ENCODE results near the gene CCDC15. TPM values are rescaled to one million over a fixed set of nuclear protein-coding genes. Genes with fewer than 3 reads are reported as not detected.

CCDC15 gene
- total and polyA plus RNA-seq, 2 donors (not counting 1 experiment from before 2014, with no cell fraction given): 0.31 to 1.8 TPM

DNA sequence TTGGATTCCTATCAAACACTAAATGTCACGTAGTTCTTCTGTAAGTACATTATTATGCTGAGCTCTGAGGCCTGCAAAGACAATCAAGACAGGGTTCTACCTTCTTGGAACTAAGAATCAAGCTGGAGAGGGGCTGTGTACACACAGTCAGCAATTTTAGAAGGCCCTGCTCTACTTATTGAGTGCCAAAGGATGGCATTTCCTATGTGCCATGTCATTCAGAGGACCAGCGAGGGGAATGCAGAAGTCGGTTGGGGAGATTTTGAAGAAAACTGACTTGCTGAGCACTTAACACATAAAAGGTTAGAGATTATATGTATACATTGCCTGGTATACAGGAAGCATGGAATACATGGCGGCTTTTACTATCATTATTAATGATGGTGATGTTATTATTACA lies 114.4 kb downstream of the CCDC15 start:
- Mint-ChIP-seq H3K9me3 (ENCODE audit: insufficient read depth) (no peaks in the 10 kb centered on the region), H3K4me1 (peaks cover 55% of the 10 kb centered on the region), H3K27ac (peak overlapping the region; percentile 5), H3K27me3 (no peaks in the 10 kb centered on the region), H3K4me3 (no peak overlapping the region)
- no peak overlapping the region for H2AFZ ChIP-seq (ENCODE audit: insufficient read depth, low read depth, low read length, poor library complexity, severe bottlenecking)
- H3K36me3 ChIP-seq (replicated peaks in 1 of 2; ENCODE audit: control extremely low read depth in 1 of 2, control insufficient read depth in 1 of 2, extremely low read depth in 1 of 2, insufficient read depth in 2 of 2, low read length in 1 of 2): no peaks in the 10 kb centered on the region
- ATAC-seq (ENCODE audit: low read depth) (no peak), DNase-seq (no peak)
- no peak for TF ChIP-seq EZH2 (IDR thresholded peaks at IDR 0.05; ENCODE audit: borderline replicate concordance, insufficient read depth, low read depth, low read length, poor library complexity, severe bottlenecking)
- no peak for TF ChIP-seq CTCF (IDR thresholded peaks at IDR 0.05)
- no peaks in the 10 kb centered on the region for H4K20me1 ChIP-seq (ENCODE audit: control insufficient read depth, insufficient read depth, low read length, poor library complexity, severe bottlenecking)
- peaks cover 0 to 13% (median 4%) of the 10 kb centered on the region in 4 experiments for H3K27me3 ChIP-seq (replicated peaks in 1 of 4; ENCODE audit: control extremely low read depth in 1 of 4, control insufficient read depth in 3 of 4, insufficient read depth in 4 of 4, low read length in 3 of 4)
- H3K4me1 ChIP-seq (ENCODE audit: control insufficient read depth in 2 of 2, insufficient read depth in 2 of 2, low read length in 2 of 2): peaks cover 43 to 51% of the 10 kb centered on the region in 2 donors
- no peak overlapping the region for H3K4me2 ChIP-seq (replicated peaks; ENCODE audit: low read depth, low read length, poor library complexity, severe bottlenecking)
- H3K4me3 ChIP-seq (ENCODE audit: control extremely low read depth in 1 of 5, extremely low read depth in 1 of 5, insufficient read depth in 1 of 5, low read depth in 2 of 5, low read length in 4 of 5): no peak overlapping the region
- no peaks in the 10 kb centered on the region for H3K79me2 ChIP-seq (ENCODE audit: control insufficient read depth, insufficient read depth, low read length)
- intact Hi-C loops (cut with micrococcal nuclease): no loop called here
- 78% methylated on average over 1 of the region's 4 CpGs for WGBS (ENCODE audit: insufficient coverage)
- POLR2A ChIA-PET: no interaction called here
- H3K9ac ChIP-seq (ENCODE audit: low read length): no peak overlapping the region
- CTCF ChIA-PET: interaction anchor here (1.1 kb wide), 1 partner anchor 60 kb away, joined by 3 read pairs; no protein-coding TSS in a partner anchor
- peaks cover 0 to 14% (median 0%) of the 10 kb centered on the region in 3 donors for H3K9me3 ChIP-seq (ENCODE audit: control extremely low read depth in 1 of 3, control insufficient read depth in 2 of 3, insufficient read depth in 1 of 3, low read length in 2 of 3)
- peak overlapping the region in 1 of 2 donors; percentile 16 for H3K27ac ChIP-seq (ENCODE audit: low read length in 2 of 2)

DNA sequence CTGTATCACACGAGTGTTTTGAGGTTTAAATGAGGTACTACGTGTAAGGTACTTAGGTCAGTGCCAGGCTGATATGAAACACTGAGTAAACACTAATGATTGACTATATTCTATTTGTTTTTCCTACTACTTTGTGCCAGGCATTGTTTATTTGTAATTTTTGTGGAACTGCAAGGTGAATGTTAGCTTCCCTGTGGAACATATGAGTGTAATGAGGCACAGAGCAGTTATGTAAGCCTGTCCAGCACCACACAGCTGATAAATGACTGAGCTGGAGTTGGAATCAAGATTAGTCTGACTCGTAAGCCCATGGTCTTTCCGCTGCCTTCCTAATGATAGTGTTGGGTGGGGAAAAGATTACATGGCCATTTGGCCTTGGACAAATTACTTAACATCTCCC lies 115.0 kb downstream of the CCDC15 start:
- no peak for TF ChIP-seq EZH2 (IDR thresholded peaks at IDR 0.05; ENCODE audit: borderline replicate concordance, insufficient read depth, low read depth, low read length, poor library complexity, severe bottlenecking)
- no peak for TF ChIP-seq CTCF (IDR thresholded peaks at IDR 0.05)
- Histone ChIP-seq H3K9me3 (ENCODE audit: control extremely low read depth in 1 of 3, control insufficient read depth in 2 of 3, insufficient read depth in 1 of 3, low read length in 2 of 3) (peaks cover 0 to 15% (median 0%) of the 10 kb centered on the region in 3 donors), H3K4me2 (replicated peaks; ENCODE audit: low read depth, low read length, poor library complexity, severe bottlenecking) (no peak overlapping the region), H3K27me3 (replicated peaks in 1 of 4; ENCODE audit: control extremely low read depth in 1 of 4, control insufficient read depth in 3 of 4, insufficient read depth in 4 of 4, low read length in 3 of 4) (peaks cover 0 to 6% (median 2%) of the 10 kb centered on the region in 4 experiments), H3K27ac (ENCODE audit: low read length in 2 of 2) (peak overlapping the region in 1 of 2 donors; percentile 16), H3K9ac (ENCODE audit: low read length) (no peak overlapping the region), H2AFZ (ENCODE audit: insufficient read depth, low read depth, low read length, poor library complexity, severe bottlenecking) (no peak overlapping the region), H3K79me2 (ENCODE audit: control insufficient read depth, insufficient read depth, low read length) (no peaks in the 10 kb centered on the region), H3K4me1 (ENCODE audit: control insufficient read depth in 2 of 2, insufficient read depth in 2 of 2, low read length in 2 of 2) (peaks cover 43 to 51% of the 10 kb centered on the region in 2 donors), H3K36me3 (replicated peaks in 1 of 2; ENCODE audit: control extremely low read depth in 1 of 2, control insufficient read depth in 1 of 2, extremely low read depth in 1 of 2, insufficient read depth in 2 of 2, low read length in 1 of 2) (no peaks in the 10 kb centered on the region), H4K20me1 (ENCODE audit: control insufficient read depth, insufficient read depth, low read length, poor library complexity, severe bottlenecking) (no peaks in the 10 kb centered on the region), H3K4me3 (ENCODE audit: control extremely low read depth in 1 of 5, extremely low read depth in 1 of 5, insufficient read depth in 1 of 5, low read depth in 2 of 5, low read length in 4 of 5) (no peak overlapping the region)
- ChIA-PET CTCF (interaction anchor here (1.1 kb wide), 2 partner anchors 8 to 61 kb away, joined by 3 to 4 read pairs; no protein-coding TSS in a partner anchor), POLR2A (no interaction called here)
- H3K27me3 Mint-ChIP-seq: no peaks in the 10 kb centered on the region
- H3K4me3 Mint-ChIP-seq: no peak overlapping the region
- peaks cover 61% of the 10 kb centered on the region for H3K4me1 Mint-ChIP-seq
- DNase-seq: no peak
- no peak for ATAC-seq (ENCODE audit: low read depth)
- intact Hi-C loops (cut with micrococcal nuclease): no loop called here
- no CpG with 5 or more reads among the region's 4 CpGs for WGBS (ENCODE audit: insufficient coverage)
- no peaks in the 10 kb centered on the region for H3K9me3 Mint-ChIP-seq (ENCODE audit: insufficient read depth)
- H3K27ac Mint-ChIP-seq: peak overlapping the region; percentile 89

All from B cell (primary cell).